ENCODE results near the gene TSHZ2. TPM values are rescaled to one million over a fixed set of nuclear protein-coding genes. Genes with fewer than 3 reads are reported as not detected.

TSHZ2 gene
- polyA plus RNA-seq, 1 donor from 2014 or later = 4.6 TPM

DNA sequence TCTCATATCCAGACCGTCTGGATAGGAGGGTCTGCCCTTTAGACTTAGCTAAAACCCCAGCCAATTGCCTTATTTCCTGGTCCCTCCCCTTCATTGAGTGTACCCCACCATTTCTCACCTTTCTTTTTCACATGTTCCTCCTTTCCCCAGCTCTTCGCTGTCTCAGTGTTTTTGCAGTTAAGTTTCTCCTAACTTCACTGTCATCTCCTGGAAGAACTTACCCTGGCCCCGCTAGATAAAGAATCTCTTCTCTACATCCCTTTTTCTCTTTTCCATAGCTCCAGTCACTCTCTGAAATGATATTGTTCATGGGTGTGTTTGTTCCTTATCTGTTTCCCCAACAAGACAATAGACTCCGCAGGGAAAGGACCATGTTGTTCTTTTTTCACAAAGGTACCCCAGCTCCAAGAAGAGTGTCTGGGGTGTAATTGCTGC, 208.8 kb downstream of the TSHZ2 start:
- Histone ChIP-seq H3K27ac (ENCODE audit: low read length) (no peak overlapping the region), H3K36me3 (ENCODE audit: insufficient read depth, low read length) (no peaks in the 10 kb centered on the region), H3K9me3 (ENCODE audit: low read length) (no peaks in the 10 kb centered on the region), H3K9ac (ENCODE audit: low read length) (no peak overlapping the region), H2AFZ (ENCODE audit: low read depth, low read length) (no peak overlapping the region), H3F3A (ENCODE audit: insufficient read depth, low read length, poor library complexity, severe bottlenecking) (no peaks in the 10 kb centered on the region), H3K27me3 (ENCODE audit: insufficient read depth, low read depth, low read length) (no peaks in the 10 kb centered on the region), H3K4me3 (ENCODE audit: low read length) (no peak overlapping the region), H3K4me2 (ENCODE audit: low read length) (no peak overlapping the region), H3K79me2 (replicated peaks; ENCODE audit: insufficient read depth, low read length) (no peaks in the 10 kb centered on the region), H3K9me2 (ENCODE audit: insufficient read depth, low read length) (no peaks in the 10 kb centered on the region), H4K20me1 (ENCODE audit: insufficient read depth) (no peaks in the 10 kb centered on the region)
- TF ChIP-seq TAF1 (IDR thresholded peaks at IDR 0.05; ENCODE audit: low read depth) (no peak), MXI1 (conservative IDR thresholded peaks at IDR 0.05; ENCODE audit: poor library complexity, severe bottlenecking) (no peak), SMC3 (conservative IDR thresholded peaks at IDR 0.05; ENCODE audit: poor library complexity) (no peak), EP300 (conservative IDR thresholded peaks at IDR 0.05; ENCODE audit: poor library complexity, severe bottlenecking) (no peak), POLR2AphosphoS5 (IDR thresholded peaks at IDR 0.05) (no peak), EZH2 (IDR thresholded peaks at IDR 0.05; ENCODE audit: borderline replicate concordance, insufficient read depth, low read length, poor library complexity, severe bottlenecking) (no peak), RAD21 (conservative IDR thresholded peaks at IDR 0.05) (no peak)
- TF ChIP-seq, protein P1, sequence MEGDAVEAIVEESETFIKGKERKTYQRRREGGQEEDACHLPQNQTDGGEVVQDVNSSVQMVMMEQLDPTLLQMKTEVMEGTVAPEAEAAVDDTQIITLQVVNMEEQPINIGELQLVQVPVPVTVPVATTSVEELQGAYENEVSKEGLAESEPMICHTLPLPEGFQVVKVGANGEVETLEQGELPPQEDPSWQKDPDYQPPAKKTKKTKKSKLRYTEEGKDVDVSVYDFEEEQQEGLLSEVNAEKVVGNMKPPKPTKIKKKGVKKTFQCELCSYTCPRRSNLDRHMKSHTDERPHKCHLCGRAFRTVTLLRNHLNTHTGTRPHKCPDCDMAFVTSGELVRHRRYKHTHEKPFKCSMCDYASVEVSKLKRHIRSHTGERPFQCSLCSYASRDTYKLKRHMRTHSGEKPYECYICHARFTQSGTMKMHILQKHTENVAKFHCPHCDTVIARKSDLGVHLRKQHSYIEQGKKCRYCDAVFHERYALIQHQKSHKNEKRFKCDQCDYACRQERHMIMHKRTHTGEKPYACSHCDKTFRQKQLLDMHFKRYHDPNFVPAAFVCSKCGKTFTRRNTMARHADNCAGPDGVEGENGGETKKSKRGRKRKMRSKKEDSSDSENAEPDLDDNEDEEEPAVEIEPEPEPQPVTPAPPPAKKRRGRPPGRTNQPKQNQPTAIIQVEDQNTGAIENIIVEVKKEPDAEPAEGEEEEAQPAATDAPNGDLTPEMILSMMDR (IDR thresholded peaks at IDR 0.05; ENCODE audit: poor library complexity, severe bottlenecking) = no peak
- TF ChIP-seq, protein P2, sequence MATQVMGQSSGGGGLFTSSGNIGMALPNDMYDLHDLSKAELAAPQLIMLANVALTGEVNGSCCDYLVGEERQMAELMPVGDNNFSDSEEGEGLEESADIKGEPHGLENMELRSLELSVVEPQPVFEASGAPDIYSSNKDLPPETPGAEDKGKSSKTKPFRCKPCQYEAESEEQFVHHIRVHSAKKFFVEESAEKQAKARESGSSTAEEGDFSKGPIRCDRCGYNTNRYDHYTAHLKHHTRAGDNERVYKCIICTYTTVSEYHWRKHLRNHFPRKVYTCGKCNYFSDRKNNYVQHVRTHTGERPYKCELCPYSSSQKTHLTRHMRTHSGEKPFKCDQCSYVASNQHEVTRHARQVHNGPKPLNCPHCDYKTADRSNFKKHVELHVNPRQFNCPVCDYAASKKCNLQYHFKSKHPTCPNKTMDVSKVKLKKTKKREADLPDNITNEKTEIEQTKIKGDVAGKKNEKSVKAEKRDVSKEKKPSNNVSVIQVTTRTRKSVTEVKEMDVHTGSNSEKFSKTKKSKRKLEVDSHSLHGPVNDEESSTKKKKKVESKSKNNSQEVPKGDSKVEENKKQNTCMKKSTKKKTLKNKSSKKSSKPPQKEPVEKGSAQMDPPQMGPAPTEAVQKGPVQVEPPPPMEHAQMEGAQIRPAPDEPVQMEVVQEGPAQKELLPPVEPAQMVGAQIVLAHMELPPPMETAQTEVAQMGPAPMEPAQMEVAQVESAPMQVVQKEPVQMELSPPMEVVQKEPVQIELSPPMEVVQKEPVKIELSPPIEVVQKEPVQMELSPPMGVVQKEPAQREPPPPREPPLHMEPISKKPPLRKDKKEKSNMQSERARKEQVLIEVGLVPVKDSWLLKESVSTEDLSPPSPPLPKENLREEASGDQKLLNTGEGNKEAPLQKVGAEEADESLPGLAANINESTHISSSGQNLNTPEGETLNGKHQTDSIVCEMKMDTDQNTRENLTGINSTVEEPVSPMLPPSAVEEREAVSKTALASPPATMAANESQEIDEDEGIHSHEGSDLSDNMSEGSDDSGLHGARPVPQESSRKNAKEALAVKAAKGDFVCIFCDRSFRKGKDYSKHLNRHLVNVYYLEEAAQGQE (IDR thresholded peaks at IDR 0.05; ENCODE audit: borderline replicate concordance) = no peak

DNA sequence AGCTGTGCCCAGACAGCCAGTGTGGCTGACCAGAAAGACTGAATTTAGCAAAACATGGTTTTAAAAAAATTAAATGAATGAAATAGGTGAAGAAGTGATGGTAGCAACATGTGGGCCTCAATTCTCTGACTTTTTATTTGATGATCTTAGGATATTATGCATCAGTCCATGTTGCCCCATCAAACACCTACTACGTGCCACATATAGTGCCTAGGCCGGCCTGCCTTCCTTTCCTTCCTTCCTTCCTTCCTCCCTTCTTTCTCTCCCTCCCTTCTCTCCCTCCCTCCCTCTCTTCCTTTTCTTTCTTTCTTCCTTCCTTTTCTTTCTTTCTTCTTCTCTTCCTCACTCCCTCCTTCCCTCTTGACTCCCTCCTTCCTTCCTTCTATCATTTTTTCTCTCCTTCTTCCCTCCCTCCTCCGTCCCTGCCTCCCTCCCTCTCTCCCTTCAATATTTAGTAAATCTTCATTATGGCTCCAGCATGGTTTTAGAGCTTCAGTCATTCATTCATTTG, 209.8 kb downstream of the TSHZ2 start:
- Histone ChIP-seq H3K9me3 (ENCODE audit: low read length) (no peaks in the 10 kb centered on the region), H2AFZ (ENCODE audit: low read depth, low read length) (no peak overlapping the region), H3K9ac (ENCODE audit: low read length) (no peak overlapping the region), H3K9me2 (ENCODE audit: insufficient read depth, low read length) (no peaks in the 10 kb centered on the region), H3K27me3 (ENCODE audit: insufficient read depth, low read depth, low read length) (no peaks in the 10 kb centered on the region), H3K27ac (ENCODE audit: low read length) (no peak overlapping the region), H3K79me2 (replicated peaks; ENCODE audit: insufficient read depth, low read length) (no peaks in the 10 kb centered on the region), H3F3A (ENCODE audit: insufficient read depth, low read length, poor library complexity, severe bottlenecking) (no peaks in the 10 kb centered on the region), H3K4me2 (ENCODE audit: low read length) (no peak overlapping the region), H4K20me1 (ENCODE audit: insufficient read depth) (no peaks in the 10 kb centered on the region), H3K36me3 (ENCODE audit: insufficient read depth, low read length) (no peaks in the 10 kb centered on the region), H3K4me3 (ENCODE audit: low read length) (no peak overlapping the region)
- no peak for TF ChIP-seq RAD21 (conservative IDR thresholded peaks at IDR 0.05)
- TF ChIP-seq, protein P1 (IDR thresholded peaks at IDR 0.05; ENCODE audit: poor library complexity, severe bottlenecking) = no peak
- TF ChIP-seq, protein P2 (IDR thresholded peaks at IDR 0.05; ENCODE audit: borderline replicate concordance) = no peak
- no peak for TF ChIP-seq POLR2AphosphoS5 (IDR thresholded peaks at IDR 0.05)
- no peak for TF ChIP-seq SMC3 (conservative IDR thresholded peaks at IDR 0.05; ENCODE audit: poor library complexity)
- no peak for TF ChIP-seq EP300 (conservative IDR thresholded peaks at IDR 0.05; ENCODE audit: poor library complexity, severe bottlenecking)
- TF ChIP-seq EZH2 (IDR thresholded peaks at IDR 0.05; ENCODE audit: borderline replicate concordance, insufficient read depth, low read length, poor library complexity, severe bottlenecking) = no peak
- TF ChIP-seq MXI1 (conservative IDR thresholded peaks at IDR 0.05; ENCODE audit: poor library complexity, severe bottlenecking) = no peak
- no peak for TF ChIP-seq TAF1 (IDR thresholded peaks at IDR 0.05; ENCODE audit: low read depth)
